Fibroblast of the aortic adventitia (primary cell): ENCODE measurements around the gene RUNX1. TPM values are rescaled to one million over a fixed set of nuclear protein-coding genes. Genes with fewer than 3 reads are reported as not detected.

Experiments used
- DNase-seq: peaks from one replicate; pipeline ENCODE4 v3.0.0-alpha.2; 2010; ENCODE audit warnings: low read depth
- H3K4me3 ChIP-seq: 2 replicates; pipeline ENCODE4 v1.5.1; 2011; ENCODE audit warnings: low read depth, mild to moderate bottlenecking, control low read depth, low read length, moderate library complexity
- total RNA-seq: library from RNA; depleted of rRNA; stranded (reverse); fragments of >200 nt; gene quantifications from 2 replicates; pipeline ENCODE4 v1.2.3, GENCODE V29; 2012; ENCODE audit warnings: low replicate concordance
- TF ChIP-seq, protein P1 (sequence below): IDR thresholded peaks from 2 replicates; pipeline ENCODE4 v1.5.1; 2011; ENCODE audit warnings: mild to moderate bottlenecking, low read length, control low read depth, inconsistent platforms; ENCODE audit not compliant: insufficient read depth

Gene RUNX1
- total RNA-seq, 1 donor: 28.0 TPM

DNA sequence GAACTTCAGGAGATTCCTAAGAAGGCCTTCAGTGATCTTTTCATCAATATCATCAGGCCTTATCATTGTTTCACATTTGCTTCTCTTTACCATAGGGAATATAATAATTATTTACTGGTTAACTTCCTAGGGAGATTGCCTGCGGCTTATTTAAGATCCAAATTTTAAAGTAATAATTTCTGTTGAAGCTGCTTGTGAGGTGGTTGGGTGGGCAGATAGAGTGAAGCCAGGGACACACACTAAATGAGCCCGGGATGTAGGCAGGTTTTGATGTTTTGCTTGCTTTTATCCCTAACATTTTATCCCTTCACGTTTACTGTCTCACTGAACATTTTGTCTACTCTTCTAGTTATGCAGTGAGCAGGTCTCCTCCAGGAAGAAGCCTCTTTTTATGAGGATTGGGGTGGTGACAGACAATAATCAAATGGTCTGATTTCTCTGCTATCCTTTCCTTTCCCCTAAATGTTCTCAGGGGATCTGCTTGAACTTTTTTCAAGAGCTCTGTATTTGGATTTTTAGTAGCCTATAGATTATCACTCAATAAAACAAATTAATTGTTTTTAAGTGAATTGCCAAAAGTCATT is 164.7 kb downstream of the RUNX1 start:
- no peak for DNase-seq
- TF ChIP-seq, protein P1, sequence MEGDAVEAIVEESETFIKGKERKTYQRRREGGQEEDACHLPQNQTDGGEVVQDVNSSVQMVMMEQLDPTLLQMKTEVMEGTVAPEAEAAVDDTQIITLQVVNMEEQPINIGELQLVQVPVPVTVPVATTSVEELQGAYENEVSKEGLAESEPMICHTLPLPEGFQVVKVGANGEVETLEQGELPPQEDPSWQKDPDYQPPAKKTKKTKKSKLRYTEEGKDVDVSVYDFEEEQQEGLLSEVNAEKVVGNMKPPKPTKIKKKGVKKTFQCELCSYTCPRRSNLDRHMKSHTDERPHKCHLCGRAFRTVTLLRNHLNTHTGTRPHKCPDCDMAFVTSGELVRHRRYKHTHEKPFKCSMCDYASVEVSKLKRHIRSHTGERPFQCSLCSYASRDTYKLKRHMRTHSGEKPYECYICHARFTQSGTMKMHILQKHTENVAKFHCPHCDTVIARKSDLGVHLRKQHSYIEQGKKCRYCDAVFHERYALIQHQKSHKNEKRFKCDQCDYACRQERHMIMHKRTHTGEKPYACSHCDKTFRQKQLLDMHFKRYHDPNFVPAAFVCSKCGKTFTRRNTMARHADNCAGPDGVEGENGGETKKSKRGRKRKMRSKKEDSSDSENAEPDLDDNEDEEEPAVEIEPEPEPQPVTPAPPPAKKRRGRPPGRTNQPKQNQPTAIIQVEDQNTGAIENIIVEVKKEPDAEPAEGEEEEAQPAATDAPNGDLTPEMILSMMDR: no peak
- H3K4me3 ChIP-seq: peak overlapping the region; percentile 88

- DNase-seq: no peak
- TF ChIP-seq, protein P1: no peak
- peak overlapping the region; percentile 88 for H3K4me3 ChIP-seq
Observed at GRCh38 chr21:34883491-34884271, 165.4 kb downstream of the RUNX1 start.

DNA sequence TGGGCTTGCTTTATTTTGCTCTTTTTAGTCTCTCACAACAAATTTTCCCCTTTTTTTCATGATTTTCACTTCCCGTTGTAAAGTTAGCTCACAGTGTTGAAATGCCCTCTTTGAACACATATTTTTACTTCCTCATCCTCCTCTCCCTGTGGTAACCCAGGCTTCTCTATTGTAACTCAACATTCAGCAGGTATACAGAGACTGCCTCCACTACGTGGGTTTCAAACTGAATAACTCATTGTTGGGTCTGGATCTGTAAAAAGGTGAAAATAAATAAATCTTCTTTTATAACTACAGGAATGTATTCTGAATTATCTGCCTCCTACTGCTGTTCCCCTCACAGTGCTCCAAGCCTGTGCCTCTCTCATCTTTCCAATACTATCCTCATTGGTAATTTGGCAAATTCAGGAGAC is 166.4 kb downstream of the RUNX1 start:
- peak overlapping the region; percentile 88 for H3K4me3 ChIP-seq
- TF ChIP-seq, protein P1: no peak
- DNase-seq: no peak

GRCh38 chr21:34881839-34882371 is 167.2 kb downstream of the RUNX1 start:
- TF ChIP-seq, protein P1: no peak
- peak overlapping the region; percentile 48 for H3K4me3 ChIP-seq
- DNase-seq: peak; percentile 89

GRCh38 chr21:34881421-34881820 is 167.7 kb downstream of the RUNX1 start:
- peak; percentile 68 for DNase-seq
- TF ChIP-seq, protein P1: no peak
- peak overlapping the region; percentile 47 for H3K4me3 ChIP-seq

DNA sequence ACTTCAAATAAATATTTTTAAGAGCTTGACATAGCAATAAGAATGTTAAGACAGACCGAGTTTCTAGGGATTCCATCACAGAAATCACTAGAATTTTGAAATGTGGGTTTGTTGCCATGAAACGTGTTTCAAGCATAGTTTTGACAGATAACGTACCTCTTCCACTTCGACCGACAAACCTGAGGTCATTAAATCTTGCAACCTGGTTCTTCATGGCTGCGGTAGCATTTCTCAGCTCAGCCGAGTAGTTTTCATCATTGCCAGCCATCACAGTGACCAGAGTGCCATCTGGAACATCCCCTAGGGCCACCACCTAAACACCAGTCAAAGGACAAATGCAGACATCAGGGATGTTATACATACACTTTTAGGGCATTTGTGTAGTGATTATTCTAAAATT is 168.7 kb downstream of the RUNX1 start:
- peak overlapping the region; percentile 32 for H3K4me3 ChIP-seq
- TF ChIP-seq, protein P1: no peak
- DNase-seq: no peak
